ACHN (cell line): ENCODE data around the gene TMEM63C.
"Not testable (repeated sequence)": the region's sequence is repeated elsewhere in the genome, so short reads cannot be mapped to it uniquely, and the experiment has no call there.

Experiments used
- DNase-seq: peaks from one replicate; pipeline ENCODE4 v3.0.0-alpha.2; 2015
- in situ Hi-C: cut with HindIII; loops from 2 replicates; pipeline ENCODE4 v1.10.0; 2017; ENCODE audit warnings: low sequenced_read_pairs, low pct_ligation_motif_present, low pct_unique_long_range_greater_than_20kb

Gene TMEM63C

DNA sequence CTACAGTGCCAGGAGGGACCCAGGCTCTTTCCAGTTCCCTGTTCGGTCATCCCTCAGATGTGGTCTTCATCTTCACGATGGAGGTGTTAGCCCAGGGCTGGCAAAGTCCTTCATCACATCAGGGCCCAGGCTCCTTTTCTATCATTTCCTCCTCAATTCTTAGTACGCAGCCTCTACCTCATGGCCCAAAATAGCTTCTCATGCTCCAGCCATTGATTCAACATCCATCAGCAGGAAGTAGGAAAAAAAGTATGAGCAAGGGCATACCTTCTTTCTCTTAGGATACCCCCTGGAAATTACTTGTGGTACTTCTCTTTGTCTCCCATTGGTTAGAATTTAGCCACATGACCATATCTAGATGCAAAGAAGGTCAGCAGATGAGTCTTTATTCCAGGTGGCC is 27.8 kb upstream of the TMEM63C start:
- in situ Hi-C loops = no loop called here
- DNase-seq = no peak

GRCh38 chr14:77154421-77154820 is 27.2 kb upstream of the TMEM63C start:
- in situ Hi-C loops = no loop called here
- no peak for DNase-seq

DNA sequence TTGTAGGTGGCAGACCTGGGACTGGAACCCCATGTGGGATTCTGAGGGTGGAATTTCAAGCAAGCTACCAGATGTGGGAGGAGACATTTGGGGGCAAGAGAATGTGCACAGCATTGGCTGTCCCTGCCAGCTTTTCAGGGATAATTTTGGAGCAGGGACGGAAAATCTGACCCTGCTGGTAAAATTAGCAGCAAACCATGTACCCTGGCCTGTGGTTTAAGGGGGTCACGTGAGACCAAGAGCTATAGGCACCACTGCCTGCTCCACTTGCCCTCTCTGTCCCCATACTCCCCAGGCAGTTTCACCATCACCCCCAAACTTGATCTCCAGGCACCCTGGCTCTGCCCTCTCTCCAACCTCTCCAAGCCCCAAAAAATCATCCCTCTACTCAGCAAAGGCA is 26.5 kb upstream of the TMEM63C start:
- in situ Hi-C loops = no loop called here
- no peak for DNase-seq

DNA sequence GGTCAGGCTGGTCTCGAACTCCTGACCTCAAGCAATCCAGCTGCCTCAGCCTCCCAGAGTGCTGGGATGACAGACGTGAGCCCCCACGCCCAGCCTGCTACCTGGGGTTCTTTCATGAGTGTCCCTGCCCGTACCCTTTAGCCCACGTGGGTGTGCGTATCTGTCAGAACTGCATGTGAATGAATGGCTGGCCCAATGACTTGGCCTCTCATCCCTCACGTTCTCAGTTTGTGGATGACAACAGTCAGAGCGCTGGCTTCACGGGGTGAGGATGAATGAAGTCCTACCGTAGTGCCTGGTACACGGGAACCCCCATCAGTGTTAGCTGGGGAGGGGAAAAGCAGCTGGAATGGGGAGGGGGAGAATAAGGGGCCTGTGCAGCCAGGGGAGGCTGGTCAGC is 23.9 kb upstream of the TMEM63C start:
- DNase-seq = no peak
- in situ Hi-C loops = no loop called here

DNA sequence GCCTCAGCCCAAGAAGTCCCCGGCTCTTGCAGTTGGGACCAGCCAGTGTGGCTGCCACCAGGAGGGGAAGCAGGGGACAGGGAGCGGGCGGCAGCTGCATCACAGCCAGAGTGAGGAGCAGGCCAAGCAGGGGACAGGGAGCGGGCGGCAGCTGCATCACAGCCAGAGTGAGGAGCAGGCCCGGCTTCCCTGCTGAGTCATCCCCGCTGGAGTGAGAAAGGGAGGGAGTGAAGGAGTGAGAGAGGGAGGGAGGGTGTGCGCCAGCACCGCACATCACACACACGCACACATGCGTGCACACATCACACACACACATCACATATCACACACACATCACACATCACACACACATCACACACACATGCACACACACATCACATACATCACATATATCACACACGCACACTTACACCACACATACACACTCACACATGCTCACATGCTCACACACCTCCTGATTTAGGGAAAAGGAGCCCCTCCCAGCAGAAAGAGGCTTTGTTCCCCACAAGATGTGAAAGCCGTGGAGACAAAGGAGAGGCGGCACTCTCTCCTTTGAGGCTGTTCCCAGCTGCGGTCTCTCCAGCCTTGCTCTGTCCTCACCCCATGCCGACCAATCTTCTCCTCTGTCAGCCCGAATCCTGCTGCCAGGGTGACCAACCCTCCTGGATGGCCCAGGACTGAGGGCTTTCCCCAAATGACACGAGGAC is 23.3 kb upstream of the TMEM63C start:
- DNase-seq = peak; percentile 45
- in situ Hi-C loops = no loop called here

DNA sequence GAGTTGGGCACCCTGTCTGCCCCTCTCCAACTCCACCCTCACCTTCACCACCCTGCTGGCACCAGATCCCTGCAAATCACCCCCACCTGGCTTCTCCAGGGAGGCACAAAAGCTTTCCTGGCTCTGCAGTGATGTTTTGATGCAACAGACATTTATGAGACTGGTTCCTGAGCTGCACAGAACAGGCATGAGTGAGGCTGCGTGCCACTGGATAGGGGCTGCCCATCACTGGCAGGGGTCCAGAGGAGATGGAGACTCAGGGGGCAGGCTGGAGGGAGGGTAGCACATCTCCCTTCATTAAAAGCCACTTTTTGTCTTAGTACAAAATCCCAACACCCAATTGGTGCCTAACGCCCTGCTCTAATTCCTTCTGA is 22.7 kb upstream of the TMEM63C start:
- DNase-seq = no peak
- in situ Hi-C loops = no loop called here

DNA sequence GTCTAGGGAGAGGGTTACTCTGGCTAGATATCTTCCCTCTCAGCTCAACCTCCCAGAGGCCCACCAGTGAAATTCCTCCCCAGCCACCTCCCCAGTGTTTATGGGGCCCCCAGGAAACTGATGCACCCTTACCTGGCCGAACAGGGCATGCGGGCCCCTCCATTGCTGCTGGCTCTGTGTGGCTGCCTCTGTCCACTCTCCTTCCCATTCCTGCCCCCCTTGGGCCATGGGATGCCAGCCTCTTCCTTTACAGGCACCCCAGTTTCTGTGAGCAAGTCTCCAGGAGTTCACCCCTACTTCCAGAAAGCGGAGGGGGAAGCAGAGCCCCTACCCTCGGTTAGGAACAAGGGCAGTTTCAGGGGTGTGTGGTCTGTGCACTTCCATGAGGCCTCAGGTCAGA is 20.6 kb upstream of the TMEM63C start:
- no peak for DNase-seq
- in situ Hi-C loops = no loop called here

GRCh38 chr14:77170045-77170444 is 11.6 kb upstream of the TMEM63C start:
- in situ Hi-C loops = no loop called here

DNA sequence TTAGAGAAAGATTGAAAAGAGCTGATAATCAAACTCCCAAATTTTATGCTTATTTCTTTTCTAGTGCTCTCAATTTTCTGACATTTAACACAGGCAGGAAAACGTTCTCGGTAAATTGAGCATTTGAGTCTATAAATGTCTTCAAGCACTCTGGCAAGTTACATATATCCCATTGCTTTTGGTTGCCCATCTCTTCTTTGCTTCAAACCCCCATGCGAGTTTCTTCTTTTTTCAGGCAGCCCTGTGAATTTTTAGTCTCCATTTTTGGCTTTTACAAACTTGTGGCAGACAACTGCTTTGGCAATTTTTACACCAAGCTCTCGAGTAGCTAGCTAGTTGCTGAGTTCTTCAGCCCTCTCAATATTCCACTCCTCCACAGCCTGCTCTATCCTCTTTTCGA is 8.7 kb upstream of the TMEM63C start:
- no peak for DNase-seq
- in situ Hi-C loops = no loop called here

More at GRCh38 chr14:77170045-77170444, 11.6 kb upstream of the TMEM63C start:
- DNase-seq = no peak

DNA sequence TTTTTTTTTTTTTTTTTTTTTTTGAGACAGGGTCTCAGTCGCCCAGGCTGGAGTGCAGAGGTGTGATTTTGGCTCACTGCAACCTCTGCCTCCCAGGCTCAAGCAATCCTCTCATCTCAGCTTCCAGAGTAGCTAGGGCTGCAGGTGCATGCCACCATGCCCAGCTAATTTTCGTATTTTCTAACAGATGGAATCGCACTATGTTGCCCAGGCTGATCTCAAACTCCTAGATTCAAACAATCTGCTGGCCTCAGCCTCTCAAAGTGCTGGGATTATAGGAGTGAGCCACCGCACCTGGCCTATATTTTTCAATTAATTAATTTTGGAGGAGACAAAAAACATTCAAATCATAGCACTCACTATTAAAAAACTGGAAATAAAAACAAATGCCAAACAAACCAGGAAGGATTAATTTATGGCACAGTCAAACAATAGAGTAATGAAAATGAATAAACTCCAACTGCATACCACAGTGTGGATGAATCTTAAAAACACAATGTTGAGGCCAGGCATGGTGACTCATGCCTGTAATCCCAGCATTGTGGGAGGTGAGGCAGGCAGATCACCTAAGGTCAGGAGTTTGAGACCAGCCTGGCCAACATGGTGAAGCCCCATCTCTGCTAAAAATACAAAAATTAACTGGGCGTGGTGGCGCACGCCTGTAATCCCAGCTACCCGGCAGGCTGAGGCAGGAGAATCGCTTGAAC is 7.5 kb upstream of the TMEM63C start:
- in situ Hi-C loops, DNase-seq: not testable (repeated sequence)

DNA sequence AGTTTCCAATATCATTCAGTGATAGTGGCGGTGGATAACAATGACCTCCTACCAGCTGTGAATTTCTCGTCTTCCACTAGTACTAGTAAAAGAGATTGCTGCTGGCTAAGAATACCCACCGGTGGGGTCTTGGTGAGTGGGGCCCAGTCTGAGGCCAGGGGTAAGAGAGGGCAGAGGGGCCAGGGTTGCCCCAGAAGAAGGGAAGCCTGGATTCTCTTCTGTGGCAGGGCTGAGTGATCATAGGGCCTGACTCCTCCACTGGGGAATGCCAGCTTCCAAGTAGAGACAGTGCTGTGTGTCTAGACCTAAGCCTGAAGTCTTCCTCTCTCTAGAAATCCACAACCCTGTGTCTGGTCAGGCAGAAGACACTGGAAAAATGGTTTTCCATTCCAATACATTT is 5.8 kb upstream of the TMEM63C start:
- in situ Hi-C loops = no loop called here
- no peak for DNase-seq

DNA sequence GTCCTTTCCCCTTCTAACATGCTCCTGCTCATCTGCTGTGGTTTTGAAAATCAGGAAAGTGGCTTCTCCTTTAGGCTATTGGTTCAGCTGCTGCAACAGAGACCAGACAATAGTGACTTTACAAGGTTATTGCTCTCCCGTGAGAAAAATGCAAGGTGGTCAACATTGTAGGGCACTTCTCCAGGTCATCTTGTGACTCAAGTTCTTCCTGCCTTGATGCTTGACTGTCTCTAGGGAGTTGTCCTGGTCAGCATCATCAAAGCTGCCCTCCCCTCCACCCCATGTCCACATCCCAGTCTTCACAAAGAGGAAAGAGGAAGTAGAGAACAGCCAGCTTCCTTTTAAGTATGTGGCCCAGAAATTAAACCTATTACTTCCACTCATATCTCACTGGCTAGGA is 3.9 kb upstream of the TMEM63C start:
- DNase-seq = no peak
- in situ Hi-C loops = no loop called here

DNA sequence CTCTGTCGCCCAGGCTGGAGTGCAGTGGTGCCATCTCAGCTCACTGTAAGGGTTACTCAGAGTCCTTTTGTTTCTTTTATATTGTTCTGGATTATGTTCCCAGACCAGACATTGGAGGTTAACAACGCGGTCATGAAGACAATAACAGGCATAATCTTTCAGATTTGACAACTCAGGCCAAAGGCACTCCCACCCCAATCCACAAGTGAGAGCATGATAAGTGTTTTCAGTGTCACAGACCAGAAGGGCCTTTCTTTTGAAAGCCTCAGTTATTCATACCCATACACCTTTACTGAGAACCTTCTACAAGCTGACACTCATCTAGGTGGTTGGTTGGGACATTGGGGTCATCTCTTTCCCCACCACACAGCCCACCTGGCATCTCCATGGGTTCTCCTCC is 2.9 kb upstream of the TMEM63C start:
- no peak for DNase-seq
- in situ Hi-C loops = no loop called here

DNA sequence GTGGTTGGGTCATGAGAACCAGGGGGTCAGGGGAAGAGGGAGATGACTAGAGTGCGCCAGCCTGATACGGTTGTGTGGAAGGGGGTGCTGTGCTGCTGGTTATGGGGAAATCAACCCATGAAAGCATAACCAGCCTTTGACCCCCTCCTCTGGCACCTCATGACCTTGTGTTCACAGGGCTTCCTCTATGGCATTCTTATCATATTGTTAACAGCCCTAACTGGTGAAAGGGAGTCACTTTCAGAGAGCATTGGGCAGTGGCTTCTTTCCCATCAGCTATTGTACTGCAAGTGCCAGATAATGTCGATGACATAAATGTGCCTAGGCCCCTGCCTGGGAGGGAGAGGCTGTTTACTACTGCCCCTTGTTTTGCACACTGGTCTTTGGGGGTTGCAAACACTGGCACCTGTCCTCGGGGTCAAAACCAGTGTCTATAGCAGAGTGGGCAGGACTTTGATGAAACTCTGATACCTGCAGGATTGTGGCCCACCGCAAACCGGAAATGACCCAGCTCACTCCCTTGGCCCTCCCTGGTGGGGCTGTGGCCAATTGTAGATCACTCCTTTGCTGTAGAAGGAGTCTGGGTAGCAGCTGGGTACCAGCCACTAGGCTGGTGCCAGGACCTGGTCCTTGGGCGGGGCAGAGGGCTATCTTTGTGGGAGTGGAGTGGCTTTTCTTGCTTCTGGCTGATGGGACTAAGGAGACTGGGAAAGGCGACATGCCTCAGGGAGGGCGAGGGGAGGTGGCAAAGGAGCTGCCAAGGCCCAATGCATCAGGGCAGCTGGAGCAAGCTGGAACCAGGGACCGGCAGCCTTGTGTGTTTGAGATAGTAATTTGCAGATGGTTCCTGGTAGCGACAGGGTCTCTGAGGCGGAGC is 634 bp upstream of the TMEM63C start:
- in situ Hi-C loops = no loop called here
- no peak for DNase-seq

DNA sequence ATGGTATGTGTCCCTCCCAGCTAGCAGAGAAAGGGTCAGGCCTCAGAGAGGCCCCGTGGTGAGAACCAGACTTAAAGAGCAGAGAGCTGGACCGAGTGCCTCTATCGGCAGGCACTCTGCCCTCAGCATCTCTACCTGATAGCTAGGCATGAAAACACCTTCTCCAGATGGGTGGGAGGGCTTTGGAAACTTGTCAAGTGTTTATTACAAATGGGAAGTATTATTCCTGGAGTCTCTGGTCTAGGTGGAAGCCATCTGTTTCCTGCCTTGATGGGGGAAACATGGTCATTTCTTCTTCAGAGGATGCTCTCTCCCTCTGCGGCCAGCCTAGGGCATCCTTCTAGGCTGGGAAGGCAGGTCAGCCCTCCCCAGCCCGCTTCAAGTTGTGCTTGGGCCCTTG is 2.3 kb downstream of the TMEM63C start:
- no peak for DNase-seq
- in situ Hi-C loops = no loop called here

DNA sequence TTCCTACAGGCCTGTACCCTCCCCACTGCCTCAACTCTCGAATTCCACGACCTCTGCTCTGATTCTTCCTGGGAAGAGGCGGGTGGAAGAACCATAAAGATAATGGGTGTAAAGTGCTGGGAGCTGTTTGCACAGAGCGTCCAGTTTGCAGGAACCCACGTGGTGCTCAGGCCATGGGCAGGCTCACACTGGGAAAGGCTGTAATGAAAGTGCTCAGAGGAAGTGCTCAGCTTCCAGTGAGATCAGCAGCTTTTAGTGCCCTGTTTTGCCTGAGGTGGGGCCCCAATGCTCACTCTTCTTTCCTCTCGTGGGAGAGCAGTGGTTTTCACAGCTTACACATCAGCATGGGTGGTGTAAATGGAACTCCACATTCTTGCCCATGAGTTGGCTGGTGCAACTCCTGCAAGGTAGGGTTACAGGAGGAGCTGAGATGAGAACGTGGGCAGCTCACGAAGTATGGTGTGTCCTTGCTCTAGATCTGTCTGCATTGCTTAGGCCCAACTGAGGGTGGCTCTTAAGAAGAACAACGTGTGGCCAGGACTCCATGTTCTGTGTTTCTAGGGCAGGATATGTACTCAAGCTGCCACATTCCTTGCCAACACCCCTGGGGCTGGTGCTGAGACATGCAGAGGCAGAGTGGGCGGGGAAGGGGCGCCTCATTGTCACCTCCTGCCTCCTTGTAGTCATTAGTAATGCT is 2.9 kb downstream of the TMEM63C start:
- DNase-seq = no peak
- in situ Hi-C loops = no loop called here

GRCh38 chr14:77185093-77185465 is 3.5 kb downstream of the TMEM63C start:
- DNase-seq = no peak
- in situ Hi-C loops = no loop called here

- peak; percentile 84 for DNase-seq
- in situ Hi-C loops = no loop called here
These were observed 5.5 kb downstream of the TMEM63C start for GRCh38 chr14:77186911-77187648.
